Activated CD8-positive, alpha-beta memory T cell treated with anti-CD3 and anti-CD28 coated beads, Interleukin-2, amount 50 U/mL, for 24 hours (primary cell): Measurements from ENCODE around the gene SSH2.
A peak's percentile ranks its signal among the peaks of the same experiment; 100 is the strongest.
"Not testable (repeated sequence)": the region's sequence is repeated elsewhere in the genome, so short reads cannot be mapped to it uniquely, and the experiment has no call there.

ENCODE experiments used
- DNase-seq: peaks from one replicate; pipeline ENCODE4 v3.0.0-alpha.2; 2020; ENCODE audit errors: extremely low read depth

Gene SSH2

GRCh38 chr17:29929533-29930408, at the start of gene SSH2:
Gene SSH2, minus strand, starts transcription at chr17:29930228. Its CDS starts 228 bp downstream, at chr17:29930000.
- DNase-seq, result peak; percentile 53

GRCh38 chr17:29977836-29978235, 47.8 kb upstream of the SSH2 start:
- no peak for DNase-seq

DNA sequence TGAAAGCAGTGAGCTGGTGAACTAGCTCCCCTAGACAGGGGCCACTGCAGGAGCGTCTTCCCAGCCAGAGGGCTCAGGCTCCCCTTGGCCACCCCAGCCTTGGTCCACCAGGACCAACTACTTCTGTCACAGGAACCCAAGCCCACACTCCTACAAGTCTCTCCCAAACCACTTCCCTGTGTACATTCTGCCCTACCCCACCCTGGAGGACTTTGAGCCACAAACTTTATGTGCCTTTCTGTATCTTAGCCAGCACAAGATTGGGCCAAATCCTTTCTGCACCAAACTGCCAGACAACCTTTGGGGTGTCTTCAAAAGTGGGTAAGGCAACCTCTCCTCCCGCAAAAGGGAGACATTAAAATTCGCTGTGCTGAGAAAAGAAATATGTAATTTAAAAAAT, 43.0 kb upstream of the SSH2 start:
- DNase-seq, result no peak

DNA sequence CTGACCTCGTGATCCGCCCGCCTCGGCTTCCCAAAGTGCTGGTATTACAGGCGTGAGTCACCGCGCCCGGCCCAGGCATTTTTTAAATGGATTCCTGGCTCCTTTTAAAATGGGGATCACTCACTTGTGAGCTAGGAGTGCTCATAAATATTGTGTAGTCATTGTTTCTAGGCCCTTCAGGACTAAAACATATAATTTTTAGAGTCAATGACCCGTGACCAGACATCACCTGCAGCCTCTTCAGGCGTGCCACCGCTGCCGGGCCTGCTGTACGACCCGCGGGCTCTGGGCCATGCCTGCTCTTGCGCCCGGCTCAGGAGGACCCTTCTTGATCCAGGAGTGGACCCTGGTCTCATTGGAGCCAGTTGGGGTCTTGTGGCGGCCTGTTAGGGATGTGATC, 42.2 kb upstream of the SSH2 start:
- no peak for DNase-seq

DNA sequence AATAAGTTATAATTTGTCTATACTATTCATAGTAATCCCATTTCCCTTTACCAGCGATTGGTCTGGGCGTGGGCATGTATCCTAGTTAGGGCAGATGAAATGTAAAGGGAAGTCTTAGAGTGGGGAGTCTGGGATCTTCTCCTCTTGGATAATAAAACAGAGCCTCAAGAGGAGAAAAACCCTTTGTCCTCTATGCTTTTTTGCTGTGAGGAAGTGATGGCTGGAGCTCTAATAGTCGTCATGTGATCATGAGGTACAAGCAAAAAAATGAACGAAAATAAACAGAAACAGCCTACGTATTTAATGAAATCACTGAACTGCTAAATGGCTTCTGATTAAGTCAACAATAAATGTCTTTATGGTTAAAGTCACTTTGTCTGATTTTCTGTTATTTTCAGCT, 38.2 kb upstream of the SSH2 start:
- no peak for DNase-seq

DNA sequence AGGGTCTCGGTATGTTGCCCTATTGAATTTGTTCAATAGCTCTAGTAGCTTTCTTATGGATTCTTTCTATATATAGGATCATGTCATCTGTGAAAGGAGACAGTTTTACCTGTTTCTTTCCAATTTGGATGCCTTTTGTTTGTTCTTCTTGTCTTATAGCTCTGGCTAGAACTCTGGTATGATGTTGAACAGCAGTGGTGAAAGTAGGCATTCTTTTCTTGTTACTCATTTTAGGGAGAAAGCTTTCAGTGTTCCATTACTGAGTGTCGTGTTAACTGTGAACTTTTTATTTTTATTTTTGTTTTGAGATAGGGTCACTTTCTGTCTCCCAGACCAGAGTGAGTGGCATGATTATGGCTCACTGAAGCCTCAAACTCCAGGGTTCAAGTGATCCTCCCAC, 32.6 kb upstream of the SSH2 start:
- DNase-seq, result no peak

DNA sequence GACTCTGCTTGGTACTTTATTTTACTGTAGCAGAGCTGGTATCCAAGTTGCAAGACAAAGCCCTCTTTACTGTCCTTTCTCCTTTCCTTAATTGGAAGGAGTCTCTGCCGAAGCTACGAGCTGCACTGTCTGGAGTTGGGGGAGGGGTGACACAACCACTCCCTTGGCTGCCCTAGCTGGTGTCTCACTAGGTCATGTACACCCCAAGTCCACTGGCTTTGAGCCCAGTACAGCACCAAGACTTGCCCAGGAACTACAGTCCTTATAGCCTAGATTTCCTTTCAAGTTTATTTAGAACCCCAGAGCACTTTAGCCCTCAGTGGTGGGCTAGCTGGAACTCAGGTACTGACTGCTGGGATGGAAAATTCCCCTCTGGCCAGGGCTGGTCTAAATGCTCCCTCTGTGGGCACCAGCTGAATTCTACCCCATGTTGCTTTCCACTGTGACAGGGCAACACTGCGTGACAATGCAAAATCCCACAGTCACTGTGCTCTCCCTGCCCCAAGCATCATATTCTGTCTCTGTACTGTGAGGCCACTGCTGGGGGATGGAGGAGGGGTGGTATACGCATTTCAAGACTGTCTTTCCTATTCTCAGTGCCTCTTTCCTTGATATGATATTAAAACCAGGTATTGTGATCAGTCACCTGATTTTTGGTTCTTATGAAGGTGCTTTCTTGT, 29.8 kb upstream of the SSH2 start:
- no peak for DNase-seq

- DNase-seq, result no peak
These were observed 29.1 kb upstream of the SSH2 start for GRCh38 chr17:29958947-29959657.

- not testable (repeated sequence) for DNase-seq
These were observed 27.5 kb upstream of the SSH2 start for GRCh38 chr17:29957488-29957887.

- DNase-seq, result no peak
These were observed 26.2 kb upstream of the SSH2 start for GRCh38 chr17:29956225-29956624.

DNA sequence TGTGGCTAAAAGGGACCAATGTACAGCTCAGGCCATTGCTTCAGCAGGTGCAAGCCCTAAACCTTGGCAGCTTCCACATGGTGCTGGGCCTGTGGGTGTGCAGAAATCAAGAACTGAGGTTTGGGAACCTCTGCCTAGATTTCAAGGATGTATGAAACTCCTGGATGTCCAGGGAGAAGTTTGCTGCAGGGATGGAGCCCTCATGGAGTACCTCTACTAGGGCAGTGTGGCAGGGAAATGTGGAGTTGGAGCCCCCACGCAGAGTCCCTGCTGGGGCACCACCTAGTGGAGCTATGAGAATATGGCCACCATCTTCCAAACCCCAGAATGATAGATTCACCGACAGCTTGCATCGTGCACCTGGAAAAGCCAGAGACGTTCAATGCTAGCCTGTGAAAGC, 24.4 kb upstream of the SSH2 start:
- DNase-seq, result no peak

GRCh38 chr17:29949696-29950095, 19.7 kb upstream of the SSH2 start:
- no peak for DNase-seq

DNA sequence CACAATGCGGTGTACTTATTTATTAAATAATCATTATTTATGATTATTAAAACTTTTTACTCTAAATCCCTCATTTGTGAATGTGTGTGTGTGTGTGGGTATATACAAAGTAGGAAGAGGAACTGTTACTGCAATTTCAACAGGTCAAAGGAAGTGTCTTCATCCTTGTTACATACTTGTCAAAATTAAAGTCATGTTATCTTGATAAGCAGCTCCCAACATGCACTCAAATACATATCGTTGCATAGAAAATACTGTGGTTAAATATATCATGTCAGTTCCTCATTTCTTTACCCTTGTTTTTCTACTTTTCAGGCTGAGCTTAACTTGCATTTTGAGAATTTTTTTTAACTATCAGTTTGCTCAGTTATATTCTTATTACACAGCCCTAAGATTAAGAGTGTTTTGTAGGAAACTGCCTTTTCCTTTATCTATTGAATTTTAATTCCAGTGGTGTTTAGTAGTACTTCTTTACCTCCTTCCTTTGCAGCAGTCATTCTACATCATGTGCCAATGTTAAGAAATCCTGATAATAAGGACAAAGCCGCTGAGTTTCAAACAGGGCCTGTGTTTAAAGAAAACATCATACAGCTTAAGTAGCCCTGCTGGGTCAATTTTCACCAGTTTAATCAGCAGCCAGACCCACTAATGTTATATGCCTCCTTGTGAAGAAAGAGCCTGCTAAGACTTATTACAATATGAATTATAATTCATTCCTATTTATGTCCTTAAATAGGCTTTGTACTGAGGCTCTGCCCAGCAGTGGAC, 18.6 kb upstream of the SSH2 start:
- DNase-seq, result no peak

DNA sequence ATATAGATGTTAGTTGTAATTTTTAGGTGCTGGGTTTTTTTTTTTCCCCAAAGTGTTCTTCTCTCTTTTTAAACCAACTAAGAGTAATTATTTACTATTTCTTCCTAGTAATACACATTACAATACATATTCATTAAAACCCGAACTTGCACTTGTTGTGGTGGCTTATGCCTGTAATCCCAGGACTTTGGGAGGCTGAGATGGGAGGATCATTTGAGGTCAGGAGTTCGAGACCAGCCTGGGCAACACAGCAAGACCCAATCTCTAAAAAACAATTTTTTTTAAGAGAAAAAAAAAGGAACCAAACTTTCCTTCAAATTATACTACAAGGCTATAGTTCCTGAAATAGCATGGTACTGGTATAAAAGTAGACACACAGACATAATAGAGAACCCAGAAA, 15.3 kb upstream of the SSH2 start:
- DNase-seq, result no peak

DNA sequence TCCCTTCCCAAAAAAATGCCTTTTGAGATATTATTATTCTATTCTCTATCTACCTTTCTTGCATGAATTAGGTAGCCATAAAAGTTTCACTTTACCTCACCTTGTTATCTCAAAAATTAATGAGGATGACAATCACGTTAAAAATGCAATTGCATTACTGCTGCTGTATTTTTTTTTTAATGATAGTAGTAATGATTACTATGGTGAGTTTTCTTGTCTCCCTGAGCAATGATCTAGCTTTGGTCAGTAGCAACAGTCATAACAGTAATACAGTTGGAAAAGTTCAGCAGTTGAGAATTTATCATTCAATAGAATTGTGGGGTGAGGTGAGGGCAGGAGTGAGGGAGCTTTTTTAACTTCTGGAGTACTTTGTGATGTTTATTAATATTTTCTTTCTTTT, 11.3 kb upstream of the SSH2 start, which contains the start of gene EFCAB5:
Gene EFCAB5 (plus strand): TSS at position 301 of the 400 bp plus-strand sequence. CDS start 163 bp downstream, outside the sequence.
- no peak for DNase-seq

- DNase-seq, result no peak
These were observed 6.7 kb upstream of the SSH2 start for GRCh38 chr17:29936724-29937123.

GRCh38 chr17:29935909-29936308, 5.9 kb upstream of the SSH2 start:
- DNase-seq, result not testable (repeated sequence)

- DNase-seq, result no peak
These were observed 3.4 kb upstream of the SSH2 start for GRCh38 chr17:29933379-29933778.

GRCh38 chr17:29931231-29931932, 1.4 kb upstream of the SSH2 start:
- DNase-seq, result peak; percentile 26

- DNase-seq, result no peak
These were observed 482 bp upstream of the SSH2 start for GRCh38 chr17:29930409-29931010.
